Stimulated activated CD4-positive, alpha-beta T cell treated with anti-CD3 and anti-CD28 coated beads, Interleukin-12 subunit alpha, Interleukin-12 subunit beta, amount 100 ng/mL, for 4 hours (primary cell): Measurements from ENCODE around the gene AIP.
"Not testable (repeated sequence)": the region's sequence is repeated elsewhere in the genome, so short reads cannot be mapped to it uniquely, and the experiment has no call there.

ENCODE experiments used
- DNase-seq: peaks from one replicate; pipeline ENCODE4 v3.0.0-alpha.2; 2020

AIP gene

DNA sequence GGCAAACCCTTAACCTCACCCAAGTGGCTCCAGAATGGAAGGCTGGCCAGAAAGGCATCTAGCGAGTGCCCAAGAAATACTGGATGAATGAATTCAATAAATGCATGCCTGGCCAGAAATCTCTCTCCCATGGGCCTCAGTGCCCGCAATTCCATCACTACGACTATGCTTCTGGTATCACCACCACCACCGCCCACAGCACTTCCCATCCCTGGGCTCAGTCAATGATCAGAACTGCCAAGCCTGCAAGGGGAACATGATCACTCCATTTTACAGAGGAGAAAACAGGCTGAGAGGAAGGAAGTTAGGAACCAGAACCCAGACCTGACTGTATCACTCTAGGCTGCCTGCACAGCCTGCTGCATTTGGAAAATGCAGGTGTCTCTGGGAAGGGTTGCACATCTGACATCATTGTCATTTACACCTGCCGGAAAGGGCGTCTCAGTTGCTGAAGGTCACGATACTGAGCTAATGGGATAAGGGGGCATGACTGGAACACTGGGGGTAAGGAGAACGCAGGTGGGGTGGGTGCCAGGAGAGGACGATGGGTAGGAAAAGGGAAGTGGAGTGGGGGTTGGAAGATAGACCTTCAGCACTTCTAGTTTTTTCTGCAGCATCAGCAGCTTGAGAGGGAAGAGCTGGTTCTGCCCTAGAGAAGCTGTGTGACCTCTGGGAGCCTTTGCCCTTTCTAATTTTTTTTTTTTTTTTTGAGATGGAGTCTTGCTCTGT is 33.5 kb upstream of the AIP start:
- no peak for DNase-seq

DNA sequence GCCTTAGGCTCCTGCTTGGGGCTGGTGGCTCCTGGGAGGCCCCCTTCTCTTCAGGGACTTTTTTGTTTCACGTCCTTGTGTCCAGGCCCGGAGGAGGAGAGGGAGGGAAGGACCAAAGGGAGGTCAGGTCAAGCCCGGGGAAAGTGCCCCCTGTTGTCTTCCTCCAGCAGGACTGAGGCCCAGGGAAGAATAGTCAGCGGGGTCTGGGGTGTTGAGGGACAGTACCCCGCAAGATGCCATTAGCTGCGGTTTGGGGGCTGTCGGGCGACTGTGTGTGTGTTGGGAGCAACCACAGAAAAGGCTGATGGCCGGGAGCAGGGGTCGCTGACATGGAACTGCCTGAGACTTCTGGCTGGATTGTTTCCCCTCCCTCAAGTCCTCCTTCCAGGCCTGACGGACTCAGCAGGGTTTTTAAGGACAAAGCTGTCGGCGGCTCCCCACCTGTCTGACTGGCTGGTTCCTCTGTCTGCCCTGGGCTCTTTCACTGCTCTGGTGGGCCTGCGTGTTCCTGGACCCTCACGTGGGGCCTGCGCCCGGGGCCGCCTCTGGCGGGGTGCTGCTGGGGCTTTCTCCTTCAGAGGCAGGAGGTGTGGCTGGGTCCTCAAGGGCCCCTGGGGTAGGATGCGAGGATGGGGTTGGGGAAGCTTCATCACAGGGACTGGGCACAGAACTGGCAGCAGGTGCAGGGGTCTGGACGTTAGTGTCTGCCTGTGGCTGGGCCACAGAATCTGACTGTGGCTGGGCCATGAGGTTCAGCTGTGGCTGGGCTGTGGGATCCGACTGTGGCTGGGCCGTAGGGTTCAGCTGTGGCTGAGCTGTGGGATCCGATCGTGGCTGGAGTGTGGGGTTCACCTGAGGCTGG is 31.8 kb upstream of the AIP start:
- DNase-seq, result no peak

DNA sequence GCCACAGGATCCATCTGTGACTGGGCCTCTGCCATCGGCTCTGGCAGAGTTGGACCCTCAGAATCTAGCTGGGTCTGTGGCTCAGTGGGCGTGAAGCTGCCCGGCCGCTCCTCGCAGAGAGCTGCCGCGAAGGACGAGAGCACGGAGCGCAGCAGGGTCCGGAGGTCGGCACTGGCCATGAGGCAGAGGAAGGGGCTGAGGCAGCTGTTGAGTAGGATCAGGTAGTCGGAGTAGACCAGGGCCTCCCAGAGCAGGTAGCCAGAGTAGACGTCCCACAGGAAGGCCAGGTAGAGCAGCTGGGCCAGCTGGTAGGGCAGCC is 31.2 kb upstream of the AIP start:
- no peak for DNase-seq

DNA sequence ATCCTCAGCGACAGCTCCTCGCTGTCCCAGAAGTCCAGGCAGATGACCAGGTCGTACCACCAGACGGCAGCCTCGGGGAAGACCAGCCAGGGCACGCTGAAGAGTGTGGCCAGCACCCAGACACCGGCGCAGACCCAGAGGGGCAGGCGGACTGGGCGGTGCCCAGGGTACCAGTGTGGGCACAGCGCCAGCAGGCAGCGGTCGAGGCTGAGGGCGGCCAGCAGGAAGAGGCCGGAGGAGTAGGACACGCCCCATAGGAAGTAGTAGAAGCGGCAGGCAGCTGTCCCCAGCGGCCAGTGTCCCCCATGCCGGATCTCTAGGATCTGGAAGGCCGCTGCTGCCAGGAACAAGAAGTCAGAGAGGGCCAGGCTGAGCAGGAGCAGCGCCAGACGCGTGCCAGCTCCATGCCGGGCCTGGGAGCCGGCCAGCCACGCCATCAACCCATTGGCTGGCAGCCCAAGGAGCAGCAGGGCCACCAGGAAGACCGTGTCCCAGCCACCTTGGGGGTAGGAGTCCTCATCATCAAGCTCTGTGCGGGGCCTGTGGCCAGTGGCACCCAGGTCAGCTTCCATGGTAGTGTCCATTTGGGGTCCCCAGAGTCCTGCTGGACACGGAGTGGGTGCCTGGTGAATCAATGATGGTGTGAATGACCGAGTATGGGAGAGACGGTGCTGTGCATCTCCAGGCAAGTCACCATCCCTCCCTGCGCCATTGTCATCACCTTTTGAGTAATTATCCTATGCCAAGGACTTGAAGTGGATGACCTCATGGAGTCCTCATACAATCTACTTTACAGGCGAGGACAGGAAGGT is 30.5 kb upstream of the AIP start, which contains the start of gene GPR152:
Gene GPR152, minus strand, starts transcription at position 589 of the 812 bp plus-strand sequence. Its CDS starts 5 bp downstream, at position 584.
- DNase-seq, result no peak

DNA sequence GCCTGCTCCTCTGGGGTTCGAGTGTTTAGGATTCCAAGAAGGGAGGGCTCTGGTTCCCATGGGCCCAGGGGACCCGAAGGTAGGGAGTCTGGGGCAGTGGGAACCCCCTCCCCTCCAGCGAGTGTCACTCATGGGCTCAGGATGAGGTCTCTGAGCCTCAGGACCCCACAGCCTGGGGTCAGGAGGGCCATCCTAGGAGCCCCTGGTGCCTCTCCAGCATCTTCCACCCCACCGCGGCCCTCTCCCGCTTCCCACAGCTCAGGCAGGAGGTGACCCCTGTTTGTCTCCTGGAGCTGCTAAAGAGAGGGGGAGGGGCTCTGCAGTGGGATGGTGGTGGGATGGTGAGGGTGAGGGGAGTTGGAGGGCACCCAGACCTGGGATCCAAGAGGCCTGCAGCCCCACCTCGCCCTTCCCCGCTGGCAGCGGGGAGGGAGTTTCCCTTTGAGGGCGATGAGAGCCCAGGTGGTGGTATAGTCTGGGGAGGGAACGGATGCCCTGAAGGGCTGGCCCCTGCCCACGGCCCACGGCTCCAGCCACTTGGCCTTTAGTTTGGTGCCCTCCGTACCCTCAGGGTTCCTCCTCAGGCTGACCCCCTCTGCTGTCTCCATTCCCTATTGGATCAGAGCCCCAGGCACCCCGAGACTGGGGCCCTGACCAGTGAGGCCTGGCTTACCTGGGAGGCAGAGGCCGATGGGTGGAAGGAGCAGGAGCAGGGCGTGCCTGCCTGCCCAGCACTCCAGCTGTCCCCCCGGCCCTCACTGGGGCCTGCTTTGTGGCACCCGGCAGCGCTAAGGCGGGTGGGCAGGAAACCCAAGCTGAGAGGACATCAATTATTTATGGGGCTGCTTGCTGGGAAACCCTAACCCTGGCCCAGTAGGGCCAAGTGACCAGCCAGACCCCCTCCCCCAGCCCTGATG is 28.8 kb upstream of the AIP start:
- no peak for DNase-seq

DNA sequence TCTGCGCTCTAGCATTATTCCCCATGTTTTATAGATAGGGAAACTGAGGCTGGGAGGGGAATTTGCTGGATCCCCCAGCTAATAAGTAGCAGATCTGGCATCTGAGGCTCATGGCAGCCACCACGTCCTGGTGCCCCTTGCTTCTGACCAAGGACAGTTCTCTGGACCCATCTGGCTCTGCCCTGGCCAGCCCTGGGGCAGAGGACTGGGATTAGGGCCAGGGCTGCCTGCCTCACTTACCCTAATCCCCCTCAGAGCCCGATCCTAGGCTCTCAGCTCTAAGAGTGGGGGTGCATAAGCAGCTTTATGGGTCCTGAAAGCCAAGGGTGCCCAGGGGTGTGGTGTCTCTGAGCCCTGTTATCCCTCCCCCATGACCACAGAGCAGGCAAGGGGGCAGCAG is 27.8 kb upstream of the AIP start, which contains the start of gene CABP4:
Gene CABP4, plus strand, starts transcription at position 301 of the 400 bp plus-strand sequence. Its CDS starts 70 bp downstream, at position 371.
- no peak for DNase-seq

DNA sequence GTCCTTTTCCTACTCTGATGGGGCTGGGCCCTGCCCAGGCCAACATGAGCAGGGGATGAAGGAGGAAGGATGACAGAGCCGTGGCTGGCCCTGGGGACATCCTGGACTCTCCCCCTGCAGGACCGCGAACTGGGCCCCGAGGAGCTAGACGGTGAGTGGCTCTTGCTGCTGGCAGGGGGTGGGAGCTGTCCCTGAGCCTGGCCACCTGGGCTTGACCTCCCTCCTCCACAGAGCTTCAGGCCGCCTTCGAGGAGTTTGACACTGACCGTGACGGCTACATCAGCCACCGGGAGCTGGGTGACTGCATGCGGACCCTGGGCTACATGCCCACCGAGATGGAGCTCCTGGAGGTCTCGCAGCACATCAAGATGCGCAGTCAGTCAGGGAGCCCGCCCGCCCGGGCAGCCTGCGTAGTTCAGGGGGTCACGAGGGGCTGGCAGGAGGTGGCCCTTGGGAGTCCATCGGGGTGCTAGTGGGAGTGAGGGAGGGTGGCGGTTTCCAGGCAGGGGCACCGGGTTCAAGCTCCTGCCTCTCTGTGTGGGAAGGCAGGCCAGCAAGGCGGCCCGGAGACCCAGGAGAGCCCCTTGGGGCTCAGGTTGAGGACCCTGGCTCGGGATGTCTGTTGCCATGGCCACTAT is 26.6 kb upstream of the AIP start:
- DNase-seq, result no peak

DNA sequence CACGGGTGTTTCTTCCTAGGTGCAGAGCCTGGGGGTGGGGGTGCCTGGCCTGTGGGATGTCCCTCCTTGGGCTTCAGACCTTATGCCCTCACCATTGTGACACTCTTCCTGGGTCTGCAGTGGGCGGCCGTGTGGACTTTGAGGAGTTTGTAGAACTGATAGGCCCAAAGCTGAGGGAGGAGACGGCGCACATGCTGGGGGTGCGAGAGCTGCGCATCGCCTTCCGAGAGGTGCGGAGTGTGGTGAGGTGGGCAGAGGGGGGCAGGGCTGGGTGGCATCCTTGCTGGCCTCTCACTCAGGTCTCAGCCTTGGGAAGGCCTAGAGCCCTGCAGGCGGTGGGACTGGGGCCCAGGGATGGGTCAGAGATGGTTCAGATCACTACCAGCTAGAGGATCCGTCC is 25.4 kb upstream of the AIP start:
- DNase-seq, result no peak

DNA sequence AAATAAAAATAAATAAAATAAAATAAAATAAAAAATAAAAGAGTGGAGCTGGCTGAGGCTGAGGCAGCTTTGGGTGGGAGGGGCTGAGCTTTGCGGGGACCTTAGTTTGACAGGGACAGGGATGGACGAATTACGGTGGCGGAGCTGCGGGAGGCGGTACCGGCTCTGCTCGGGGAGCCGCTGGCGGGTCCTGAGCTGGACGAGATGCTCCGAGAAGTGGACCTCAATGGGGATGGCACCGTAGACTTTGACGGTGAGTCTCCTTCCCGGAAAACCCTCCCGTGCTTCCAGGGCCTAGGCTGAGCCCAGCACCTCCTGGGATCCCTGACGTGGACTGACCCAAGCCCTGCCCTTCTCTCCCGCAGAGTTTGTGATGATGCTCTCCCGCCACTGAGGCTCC is 24.6 kb upstream of the AIP start:
- DNase-seq, result no peak

DNA sequence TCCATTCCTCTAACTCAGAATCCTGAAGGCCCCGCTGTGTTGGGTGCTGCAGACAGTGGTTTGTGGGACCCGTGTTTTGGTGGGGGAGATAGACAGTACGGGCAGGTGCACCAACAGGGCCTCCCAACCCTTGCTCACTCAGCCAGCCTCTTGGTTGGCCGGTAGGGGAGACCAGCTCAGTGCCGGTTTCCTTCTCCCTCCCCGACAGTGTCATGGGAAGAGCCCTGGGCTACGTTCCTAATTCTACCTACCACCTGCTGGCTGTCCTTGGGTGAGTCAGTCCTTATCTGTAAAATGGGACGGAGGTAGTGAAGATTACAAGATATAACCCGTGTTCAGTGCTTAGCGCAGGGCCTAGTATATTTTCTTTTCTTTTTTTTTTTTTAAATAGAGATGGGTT is 19.6 kb upstream of the AIP start:
- DNase-seq, result no peak

DNA sequence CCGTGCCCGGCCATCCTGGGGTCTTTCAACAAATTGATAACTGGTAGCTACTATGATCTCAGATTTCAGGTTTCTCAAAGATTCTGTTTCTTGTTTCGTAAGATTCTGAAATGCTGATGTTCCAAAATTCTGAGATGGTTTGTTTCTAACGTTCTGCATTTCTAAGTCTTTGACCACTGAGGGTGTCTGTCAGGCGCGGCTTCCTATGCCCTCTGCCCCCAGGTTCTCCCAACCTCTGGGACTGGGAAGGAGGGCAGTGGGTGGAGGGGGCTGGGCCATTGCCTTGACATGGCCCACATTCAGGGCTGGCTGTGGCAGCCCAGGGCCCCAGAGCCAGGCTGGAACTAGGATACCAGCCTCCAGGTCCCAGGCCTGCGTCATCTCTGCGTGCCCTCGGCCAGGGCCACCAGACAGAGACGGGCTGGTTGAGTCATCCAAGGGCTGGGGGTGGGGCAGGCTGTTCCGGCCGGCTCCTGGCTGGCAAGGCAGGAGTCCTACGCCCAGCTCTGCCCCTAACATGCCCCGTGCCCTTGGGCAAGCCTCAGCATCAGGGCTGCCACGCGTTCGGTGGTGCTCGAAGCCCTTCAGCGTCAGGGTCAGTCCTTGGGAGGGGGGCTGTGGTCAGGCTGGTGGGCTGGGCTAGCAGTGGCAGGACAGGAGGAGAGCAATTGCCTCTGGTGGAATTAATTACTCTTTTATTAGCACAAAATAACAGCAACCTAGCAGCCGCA is 19.0 kb upstream of the AIP start:
- DNase-seq, result no peak

DNA sequence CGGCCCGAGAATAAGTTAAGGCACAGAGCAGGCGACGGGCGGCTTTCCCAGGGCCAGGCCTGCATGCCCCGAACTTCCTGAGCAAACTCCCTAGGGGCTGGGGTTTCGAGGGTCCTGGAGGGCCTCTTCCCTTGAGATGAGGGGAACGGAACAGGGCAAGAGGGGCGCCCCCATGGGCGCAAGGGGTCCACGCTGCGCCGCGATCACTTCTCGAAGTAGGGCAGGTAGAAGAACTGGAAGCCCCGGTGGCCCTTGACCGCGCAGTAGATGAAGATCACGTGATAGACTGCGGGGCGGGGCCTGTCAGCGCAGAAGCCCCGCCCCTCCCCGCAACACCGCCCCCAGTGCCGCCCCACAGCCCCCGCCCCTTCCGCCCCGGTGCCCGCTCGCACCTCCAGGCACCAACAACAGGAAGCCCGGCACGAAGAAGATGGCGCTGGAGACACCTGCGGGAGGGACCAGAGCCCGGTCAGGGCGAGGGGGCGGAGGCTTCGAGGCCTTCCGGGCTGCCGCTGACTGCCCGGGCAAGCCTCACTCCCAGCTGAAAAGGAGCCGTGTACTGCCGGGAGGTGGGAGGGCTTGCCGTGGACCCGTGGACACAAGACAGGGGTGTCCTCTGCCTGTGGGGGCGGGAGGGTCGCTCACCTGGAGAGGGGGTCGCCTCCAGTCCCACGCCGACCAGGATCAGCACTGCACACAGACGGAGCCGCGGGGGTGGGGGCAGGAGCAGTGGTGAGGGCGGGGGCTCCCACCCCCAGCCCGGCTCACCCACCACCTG is 18.2 kb upstream of the AIP start:
- DNase-seq, result peak; percentile 89

DNA sequence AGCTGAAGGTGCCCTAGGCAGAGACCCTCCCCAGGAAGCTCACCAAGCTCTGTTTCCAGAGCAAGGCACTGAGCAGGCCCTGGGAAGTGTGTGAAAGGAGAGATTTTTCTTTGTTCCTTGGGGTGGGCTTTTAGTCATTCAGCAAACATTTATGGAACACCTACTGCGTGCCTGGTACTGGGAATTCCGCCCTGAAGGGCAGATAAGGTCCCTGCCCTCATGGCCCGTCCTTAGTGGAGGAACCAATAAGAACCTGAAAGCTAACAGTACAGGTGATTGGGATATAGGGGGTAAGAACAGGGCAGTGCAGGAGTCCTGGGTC is 17.7 kb upstream of the AIP start:
- no peak for DNase-seq

DNA sequence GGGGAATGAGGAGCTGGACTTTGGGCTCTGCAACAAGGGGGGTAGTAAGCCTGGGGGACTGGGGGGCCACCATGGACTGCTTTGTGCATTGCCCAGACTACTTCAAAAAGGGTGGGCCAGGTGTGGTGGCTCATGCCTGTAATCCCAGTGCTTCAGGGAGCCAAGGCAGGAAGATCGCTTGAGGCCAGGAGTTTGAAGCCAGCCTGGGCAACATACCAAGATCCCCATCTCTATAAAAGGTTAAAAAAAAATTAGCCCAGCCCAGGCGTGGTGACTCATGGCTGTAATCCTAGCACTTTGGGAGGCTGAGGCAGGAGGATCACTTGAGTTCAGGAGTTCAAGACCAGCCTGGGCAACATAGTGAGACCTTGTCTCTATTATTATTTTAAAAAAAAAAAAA is 17.3 kb upstream of the AIP start:
- not testable (repeated sequence) for DNase-seq

DNA sequence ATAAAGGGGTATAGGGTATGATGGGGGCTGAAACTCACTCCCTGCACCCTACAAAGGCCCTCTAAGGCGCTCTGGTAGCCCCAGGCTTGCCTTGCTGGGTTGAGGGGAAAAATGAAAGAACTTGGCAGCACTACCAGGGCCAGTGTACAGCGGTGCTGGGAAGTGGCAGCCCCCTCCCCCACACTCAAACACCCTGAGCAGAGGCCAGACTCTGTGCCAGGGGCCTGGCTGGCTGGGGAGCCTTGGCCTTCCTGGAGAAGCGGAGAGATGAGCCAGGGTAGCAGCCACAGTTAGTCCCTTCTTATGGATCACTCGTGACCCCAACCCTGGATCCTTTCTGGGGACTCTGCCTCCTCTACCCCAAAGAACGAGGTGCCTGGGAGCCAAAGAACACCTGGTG is 16.5 kb upstream of the AIP start:
- DNase-seq, result no peak

DNA sequence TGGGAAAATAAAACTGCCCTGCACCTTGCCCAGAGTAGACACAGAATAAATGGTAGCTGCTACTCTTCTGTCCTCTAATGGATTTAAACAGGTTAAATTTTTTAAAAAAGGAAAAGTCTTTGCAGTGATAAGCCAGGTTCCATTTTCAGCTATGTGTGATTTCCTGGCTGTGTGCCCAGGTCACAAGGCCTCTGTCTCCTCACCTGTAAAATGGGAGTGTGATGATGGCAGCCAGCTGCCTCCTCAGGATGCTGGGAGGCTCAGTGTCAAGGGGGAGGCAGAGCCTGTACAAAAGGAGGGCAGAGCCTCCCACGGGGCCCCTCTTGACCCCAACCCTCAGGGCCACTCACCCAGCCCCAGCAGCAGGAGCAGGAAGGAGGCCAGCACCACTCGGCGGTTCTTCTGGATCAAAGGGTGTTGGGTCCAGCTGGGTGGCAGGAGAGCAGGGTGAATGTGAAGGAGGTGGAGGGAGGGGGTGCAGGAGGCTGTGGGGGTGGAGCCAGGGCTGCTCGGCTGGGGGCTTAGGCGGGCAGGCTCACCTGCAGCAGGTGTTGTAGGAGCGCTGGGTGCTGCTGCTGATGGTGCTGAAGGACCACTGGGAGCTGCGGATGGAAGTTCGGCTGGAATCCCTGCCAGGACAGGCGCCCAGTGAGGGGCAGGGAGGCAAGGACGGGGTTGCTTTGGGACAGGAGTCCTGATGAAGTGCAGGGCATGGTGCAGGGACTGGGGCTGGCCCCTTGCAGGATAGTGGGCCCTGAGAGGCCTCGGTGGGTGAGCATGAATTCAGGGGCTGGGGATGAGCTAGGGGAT is 15.7 kb upstream of the AIP start:
- no peak for DNase-seq

DNA sequence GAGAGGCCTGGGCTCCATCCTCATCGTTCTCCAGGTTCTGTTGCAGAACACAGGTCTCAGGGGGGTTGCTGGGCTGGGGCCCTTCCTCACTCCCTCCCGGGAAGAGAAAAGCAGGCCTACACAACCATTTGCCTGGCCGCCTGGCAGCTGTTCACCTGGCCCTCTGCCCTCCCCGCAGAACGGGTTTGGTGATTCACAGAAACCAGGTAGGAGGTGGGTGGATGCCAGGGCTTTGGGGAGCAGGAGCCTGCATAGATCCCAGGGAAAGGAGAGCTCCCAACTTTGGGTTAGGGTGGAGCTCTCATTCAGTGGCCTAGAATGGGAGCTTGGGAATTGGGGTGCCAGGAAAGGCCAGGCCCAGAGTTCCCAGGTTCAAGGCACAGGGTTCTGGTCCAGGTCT is 14.8 kb upstream of the AIP start:
- no peak for DNase-seq

DNA sequence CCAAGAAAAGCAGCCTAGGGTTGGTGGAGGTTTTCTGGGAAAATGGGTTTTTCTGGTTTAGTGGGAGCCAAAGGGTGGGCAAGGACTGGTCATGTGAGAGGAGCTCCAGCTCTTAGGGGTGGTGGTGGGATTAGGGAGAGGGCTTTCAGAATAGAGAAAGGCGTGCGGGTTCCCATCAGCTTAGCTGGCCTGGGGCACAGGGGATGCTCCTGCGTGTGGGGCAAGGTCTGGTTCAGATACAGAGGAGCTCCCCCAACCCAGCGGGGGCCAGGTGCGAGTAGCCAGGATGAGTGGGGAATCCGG is 14.4 kb upstream of the AIP start:
- DNase-seq, result no peak

DNA sequence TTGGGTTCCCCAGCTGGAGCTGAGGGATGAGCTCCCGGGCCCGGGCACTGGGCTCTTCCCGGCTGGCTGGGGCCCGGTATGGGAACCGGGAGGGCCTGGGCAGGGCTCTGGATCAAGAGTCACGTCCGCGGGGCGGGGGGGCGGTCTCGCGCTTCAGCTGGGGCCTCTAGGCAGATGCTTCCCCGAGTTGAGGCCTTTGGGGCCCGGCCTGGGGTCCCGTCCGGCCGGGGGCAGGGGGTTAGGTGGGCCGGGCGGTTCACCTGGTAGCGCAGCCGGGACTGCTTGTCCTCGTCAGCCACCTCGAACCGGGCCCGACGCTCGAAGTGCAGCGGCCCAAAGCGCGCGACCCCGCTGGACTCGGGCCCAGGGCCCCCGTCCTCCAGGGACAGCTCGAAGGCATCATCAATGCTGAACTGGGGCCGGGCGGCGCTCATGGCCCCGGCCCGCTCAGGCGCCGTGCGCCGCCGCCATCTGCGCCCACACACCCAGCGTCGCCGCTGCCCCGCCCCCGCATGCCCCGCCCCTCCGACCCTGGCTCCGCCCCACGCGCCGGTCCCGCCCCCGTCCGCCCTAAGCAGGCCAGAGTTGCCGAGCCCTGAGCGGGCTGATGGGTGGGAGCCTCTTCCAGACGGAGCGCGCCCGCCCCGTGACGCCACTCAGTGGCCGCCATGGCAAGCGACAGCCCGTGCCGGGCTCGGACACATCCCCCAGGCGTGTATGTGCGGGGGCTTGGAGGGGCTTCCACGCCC is 13.9 kb upstream of the AIP start, which contains the start of gene TMEM134:
Gene TMEM134, minus strand, starts transcription at position 493 of the 749 bp plus-strand sequence. Its CDS starts 59 bp downstream, at position 434.
- peak; percentile 95 for DNase-seq
